GM12875 (cell line): ENCODE data around the gene POTEB.
"Not testable (repeated sequence)": the region's sequence is repeated elsewhere in the genome, so short reads cannot be mapped to it uniquely, and the experiment has no call there.

Experiments
- H3K4me3 ChIP-seq: one replicate; pipeline ENCODE4 v1.5.1; 2011; ENCODE audit warnings: low read depth, low read length, control low read depth

The POTEB gene

DNA sequence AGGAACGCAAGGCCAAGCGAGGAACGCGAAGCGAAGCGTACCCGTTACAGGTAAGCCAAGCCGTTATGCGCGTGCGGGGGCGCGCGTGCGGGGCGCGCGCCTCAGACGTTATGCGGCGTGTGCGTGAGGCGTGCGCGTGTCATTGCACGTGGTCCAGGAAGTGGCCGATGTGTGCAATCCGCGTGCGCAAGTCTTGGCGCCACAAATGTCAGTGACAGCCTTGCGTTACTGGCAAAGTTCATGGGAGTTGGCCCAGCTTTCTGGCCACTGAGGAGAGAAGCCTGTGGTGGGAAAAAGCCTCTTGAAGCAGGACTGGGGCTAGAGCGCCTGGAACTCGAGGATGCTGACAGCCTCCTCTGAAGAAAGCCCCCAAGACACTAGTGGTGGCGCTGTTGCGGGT is at the start of gene POTEB:
POTEB (minus strand) TSS at position 101 of the 400 bp plus-strand sequence. CDS start 489 bp downstream, outside the sequence.
- H3K4me3 ChIP-seq = not testable (repeated sequence)

DNA sequence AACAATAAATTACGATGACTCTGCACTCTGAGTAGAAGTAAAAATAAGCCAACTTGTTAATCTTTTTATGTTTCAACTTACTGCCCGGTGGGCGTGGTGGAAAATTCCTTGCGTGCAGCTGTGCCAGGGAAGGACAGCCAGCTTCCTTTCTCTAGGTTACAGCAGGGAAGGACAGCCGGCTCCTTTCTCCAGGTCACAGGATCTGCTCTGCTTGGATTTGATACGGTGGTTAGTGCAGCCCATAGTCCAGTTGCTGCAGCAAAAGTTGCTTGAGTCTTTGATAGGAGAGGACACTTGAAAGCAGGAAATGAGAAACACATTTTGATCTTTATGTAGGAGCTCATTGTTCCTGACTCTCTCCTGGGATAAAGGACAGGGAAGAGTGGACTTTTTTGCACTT is 13.4 kb upstream of the POTEB start:
- not testable (repeated sequence) for H3K4me3 ChIP-seq

- H3K4me3 ChIP-seq = not testable (repeated sequence)
These were observed 12.0 kb upstream of the POTEB start for GRCh38 chr15:21889542-21889941.

- not testable (repeated sequence) for H3K4me3 ChIP-seq
These were observed 38.7 kb downstream of the POTEB start for GRCh38 chr15:21838831-21839230.
